Measurements from ENCODE around the gene HSD17B8. TPM values are rescaled to one million over a fixed set of nuclear protein-coding genes. Genes with fewer than 3 reads are reported as not detected.
A peak's percentile ranks its signal among the peaks of the same experiment; 100 is the strongest.
"Not testable (repeated sequence)": the region's sequence is repeated elsewhere in the genome, so short reads cannot be mapped to it uniquely, and the experiment has no call there.

The HSD17B8 gene
- polyA plus RNA-seq, 5 donors: 20.8 to 26.5 (median 21.7) TPM

DNA sequence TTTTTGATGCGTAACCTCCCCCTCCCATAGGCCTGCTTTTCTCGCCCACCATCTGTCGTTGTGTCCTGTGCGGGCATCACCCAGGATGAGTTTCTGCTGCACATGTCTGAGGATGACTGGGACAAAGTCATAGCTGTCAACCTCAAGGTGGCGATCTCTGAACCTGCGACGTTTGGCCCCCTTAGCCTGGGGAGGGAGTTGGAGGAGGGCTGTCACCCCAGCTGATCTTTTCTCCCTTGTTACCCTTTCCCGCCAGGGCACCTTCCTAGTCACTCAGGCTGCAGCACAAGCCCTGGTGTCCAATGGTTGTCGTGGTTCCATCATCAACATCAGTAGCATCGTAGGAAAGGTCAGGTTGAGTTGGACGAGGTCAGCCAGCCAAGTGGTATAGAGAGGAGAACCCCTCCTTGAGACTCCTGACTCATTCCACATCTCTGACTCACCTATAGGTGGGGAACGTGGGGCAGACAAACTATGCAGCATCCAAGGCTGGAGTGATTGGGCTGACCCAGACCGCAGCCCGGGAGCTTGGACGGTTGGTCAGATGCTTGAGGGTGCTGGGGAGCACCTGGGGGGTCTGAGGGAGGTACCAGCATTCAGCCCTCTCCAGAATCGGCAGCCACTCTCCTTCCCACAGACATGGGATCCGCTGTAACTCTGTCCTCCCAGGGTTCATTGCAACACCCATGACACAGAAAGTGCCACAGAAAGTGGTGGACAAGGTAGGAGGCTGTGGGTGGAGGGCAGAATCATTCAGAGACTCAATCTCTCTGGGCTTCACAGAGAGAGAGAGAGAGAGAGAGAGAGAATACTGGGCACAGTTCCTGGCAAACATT, 954 bp downstream of the HSD17B8 start:
- DNase-seq: no peak

DNA sequence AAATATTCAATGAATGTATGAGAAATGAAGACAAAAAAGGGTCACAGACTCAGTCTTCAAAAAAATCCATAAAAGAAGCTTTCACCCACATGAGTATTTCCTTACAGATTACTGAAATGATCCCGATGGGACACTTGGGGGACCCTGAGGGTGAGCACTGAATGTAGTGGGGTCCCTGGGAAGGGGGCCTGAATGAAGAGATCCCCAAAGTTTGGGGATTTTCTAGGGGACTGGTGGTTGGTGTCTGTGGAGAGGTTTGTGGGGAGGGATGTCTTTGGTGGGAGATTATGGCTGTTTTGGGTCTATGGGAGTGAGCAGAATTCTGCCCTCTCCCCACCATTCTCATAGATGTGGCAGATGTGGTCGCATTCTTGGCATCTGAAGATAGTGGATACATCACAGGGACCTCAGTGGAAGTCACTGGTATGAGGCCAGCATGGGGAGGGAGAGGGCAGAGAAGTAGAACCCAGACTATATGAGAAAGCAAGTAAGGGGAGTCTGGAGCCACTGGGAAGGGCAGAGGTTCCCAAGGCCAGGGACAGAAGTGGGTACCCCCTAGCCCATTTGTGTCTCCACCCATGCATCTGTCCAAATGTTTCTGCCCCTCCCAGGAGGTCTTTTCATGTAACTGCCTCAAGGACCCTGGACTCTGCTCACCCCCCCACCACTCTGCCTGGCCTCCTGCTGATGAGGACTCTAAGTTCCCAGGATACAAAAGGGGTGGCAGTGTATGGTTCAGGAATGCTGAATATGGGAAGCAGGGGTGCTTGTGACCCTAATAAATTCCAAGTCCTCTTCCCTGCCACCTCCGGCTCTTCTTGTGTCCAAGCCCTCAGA, 1.8 kb downstream of the HSD17B8 start:
- DNase-seq: no peak

DNA sequence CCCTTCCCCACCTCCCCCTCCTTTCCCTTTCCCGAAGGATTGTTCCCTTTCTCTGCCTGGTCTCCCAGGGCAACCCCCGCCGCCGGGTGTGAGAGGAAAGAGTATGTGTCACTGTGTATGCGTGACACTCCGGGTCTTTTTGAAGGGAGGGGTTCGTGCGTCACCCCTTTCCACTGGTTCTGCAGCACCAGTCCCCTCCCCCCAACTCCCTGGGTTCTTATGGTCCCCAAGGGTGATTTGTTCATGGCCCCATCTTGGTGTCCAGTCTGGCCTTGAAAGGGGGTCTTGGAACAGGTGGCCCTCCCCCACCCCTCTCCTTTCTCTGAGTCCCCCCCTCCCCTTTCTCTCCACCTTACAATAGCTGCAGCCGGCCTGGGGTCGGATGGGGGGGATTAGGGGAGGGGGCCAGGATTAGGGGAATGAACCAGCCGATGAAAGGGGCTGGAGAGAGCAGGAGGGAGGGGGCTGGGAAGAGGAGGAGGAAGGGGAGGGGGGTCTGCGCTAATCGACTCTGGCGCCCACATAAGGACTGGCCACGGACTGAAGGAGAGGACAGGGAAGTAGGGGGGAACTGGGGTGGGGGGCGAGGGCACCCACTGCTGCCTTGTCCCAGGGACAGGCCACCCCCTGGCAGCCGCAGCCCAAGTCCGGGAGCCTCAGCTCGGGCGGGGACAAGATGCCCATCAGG, 2.6 kb downstream of the HSD17B8 start:
- peak in 1 of 2 donors; percentile 21 for DNase-seq

- DNase-seq: peak; percentile 64
Measured at GRCh38 chr6:33207552-33208090, 3.2 kb downstream of the HSD17B8 start.

DNA sequence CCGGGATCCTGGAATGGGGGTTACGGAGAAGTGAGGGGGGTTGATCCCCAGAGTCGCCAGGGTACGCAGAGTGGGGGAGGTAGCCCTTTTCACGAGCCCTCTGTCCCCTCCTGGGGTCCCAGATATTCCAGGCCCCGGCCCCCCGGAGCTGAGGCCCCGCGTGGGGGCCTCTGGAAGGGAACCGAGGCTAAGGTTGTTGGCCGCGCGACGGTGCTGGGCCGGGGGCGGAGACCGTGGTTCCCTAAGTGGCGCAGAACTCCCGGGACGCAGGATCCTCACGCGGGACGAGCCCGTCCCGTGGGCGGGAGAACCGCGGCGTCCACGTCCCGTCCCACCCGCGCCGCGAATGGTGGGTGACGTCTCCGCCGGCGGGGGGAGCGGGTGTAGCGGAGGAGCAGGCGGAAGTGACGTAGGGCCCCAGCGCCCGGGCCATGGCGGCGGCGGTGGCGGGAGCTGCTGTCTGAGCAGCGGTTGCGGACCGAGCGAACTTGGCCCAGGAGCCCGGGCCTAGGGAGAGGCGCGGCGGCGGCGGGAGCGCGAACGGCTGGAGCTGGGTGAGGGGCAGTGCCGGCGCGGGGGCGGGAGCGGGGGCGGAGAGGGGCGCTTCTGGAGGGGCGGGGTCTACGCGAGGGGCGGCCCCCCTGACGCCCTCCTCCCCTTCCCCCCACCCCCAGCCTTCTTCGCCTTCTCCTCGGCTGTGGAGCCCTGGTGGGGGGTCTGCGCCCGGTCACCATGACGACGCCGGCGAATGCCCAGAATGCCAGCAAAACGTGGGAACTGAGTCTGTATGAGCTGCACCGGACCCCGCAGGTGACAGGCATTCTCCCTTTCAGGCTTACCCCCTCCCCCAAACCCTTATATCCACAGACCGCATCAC, 3.9 kb downstream of the HSD17B8 start, which contains the start of gene RING1:
TSS of gene RING1 (plus strand) at position 410 of the 877 bp plus-strand sequence. CDS start at position 733, 323 bp downstream.
- DNase-seq: peak; percentile 86 to 88

DNA sequence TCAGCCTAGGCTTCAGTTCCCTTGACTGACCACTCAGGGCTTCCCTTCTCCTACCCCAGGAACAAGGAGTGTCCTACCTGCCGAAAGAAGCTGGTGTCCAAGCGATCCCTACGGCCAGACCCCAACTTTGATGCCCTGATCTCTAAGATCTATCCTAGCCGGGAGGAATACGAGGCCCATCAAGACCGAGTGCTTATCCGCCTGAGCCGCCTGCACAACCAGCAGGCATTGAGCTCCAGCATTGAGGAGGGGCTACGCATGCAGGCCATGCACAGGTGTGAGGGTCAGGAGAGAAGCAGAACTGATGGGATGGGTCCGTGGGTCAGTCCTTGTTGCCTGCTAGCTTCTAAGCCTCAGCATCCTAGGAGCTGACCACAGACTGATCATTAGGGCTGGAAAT, 5.4 kb downstream of the HSD17B8 start:
- no peak for DNase-seq

- DNase-seq: no peak
Measured at GRCh38 chr6:33211136-33211535, 6.7 kb downstream of the HSD17B8 start.

DNA sequence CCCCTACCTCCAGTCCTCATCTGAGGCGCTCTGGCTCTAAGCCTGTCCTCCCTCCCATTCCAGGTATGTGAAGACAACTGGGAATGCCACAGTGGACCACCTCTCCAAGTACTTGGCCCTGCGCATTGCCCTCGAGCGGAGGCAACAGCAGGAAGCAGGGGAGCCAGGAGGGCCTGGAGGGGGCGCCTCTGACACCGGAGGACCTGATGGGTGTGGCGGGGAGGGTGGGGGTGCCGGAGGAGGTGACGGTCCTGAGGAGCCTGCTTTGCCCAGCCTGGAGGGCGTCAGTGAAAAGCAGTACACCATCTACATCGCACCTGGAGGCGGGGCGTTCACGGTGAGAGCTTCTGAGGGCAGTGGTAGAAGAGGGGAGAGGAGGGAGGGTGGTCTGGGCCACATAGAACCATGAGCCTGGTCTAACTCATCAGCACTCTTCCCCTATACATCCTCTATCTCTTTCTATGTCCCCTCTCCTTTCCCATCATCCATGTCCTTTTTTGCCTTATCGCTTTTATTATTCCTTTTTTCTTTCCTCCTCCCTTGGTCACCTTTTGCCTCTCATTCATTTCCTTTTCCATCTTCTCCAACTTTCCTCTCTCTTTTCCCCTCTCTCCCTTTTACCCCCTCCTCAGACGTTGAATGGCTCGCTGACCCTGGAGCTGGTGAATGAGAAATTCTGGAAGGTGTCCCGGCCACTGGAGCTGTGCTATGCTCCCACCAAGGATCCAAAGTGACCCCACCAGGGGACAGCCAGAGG, 7.4 kb downstream of the HSD17B8 start:
- DNase-seq: no peak

- no peak for DNase-seq
Measured at GRCh38 chr6:33212857-33213165, 8.4 kb downstream of the HSD17B8 start.

DNA sequence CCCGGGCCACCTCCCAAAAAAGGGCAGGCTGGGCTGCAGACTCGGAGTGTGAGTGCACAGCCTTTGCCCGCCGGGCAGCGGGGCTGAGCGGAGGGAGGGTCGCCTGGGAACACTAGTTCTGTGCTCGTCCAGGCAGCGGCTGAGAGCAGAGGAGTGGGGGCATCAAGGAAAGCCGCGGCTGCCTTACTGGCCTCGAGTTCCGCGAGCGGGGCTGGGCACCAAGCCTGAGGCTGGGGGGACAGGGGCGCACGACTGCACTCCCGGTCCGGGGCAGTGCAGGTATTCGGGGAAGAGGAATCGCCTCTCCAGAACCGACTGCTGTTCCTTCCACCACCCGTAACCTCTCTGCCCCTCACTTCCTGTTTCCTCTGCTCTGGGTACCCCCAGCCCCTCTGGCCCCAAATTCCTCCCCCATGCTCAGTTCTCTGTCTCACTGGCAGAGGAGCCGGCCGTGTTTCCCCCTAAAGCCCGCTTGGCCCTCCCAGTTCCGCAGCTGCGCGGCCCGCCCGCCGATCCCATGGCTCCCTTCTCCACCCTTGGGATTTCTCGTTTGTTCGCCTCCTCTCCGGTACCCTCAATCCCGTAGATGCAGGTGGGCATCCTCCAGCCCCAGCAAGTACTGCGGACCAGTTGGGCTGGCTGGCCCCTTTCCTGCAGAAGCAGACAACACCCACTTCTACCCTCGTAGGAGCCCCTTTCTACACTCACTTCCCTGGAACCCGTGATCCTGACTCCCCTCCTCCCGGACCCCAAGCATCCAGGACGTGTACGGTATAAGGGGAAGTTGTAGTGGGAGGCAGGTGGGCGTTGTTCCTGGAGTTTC, 8.9 kb downstream of the HSD17B8 start:
- peak in 1 of 2 donors; percentile 34 for DNase-seq

DNA sequence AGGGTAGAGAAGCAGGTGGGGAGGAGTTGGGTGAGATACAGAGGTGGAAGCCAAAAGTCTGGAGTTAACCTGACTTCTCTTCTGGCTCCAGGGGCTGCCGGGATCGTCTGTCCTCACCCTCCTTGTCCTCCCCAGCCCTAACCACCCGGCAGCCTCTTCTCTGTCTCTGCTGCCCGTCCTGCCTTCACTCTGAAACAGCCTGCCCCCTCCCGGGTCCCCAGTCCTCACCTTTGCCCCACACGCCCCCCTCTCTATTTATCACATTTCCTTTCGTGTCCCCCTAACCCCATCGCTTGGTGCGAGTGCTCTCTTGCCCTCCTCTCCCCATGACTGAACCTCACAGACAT, 9.5 kb downstream of the HSD17B8 start:
- DNase-seq: no peak

DNA sequence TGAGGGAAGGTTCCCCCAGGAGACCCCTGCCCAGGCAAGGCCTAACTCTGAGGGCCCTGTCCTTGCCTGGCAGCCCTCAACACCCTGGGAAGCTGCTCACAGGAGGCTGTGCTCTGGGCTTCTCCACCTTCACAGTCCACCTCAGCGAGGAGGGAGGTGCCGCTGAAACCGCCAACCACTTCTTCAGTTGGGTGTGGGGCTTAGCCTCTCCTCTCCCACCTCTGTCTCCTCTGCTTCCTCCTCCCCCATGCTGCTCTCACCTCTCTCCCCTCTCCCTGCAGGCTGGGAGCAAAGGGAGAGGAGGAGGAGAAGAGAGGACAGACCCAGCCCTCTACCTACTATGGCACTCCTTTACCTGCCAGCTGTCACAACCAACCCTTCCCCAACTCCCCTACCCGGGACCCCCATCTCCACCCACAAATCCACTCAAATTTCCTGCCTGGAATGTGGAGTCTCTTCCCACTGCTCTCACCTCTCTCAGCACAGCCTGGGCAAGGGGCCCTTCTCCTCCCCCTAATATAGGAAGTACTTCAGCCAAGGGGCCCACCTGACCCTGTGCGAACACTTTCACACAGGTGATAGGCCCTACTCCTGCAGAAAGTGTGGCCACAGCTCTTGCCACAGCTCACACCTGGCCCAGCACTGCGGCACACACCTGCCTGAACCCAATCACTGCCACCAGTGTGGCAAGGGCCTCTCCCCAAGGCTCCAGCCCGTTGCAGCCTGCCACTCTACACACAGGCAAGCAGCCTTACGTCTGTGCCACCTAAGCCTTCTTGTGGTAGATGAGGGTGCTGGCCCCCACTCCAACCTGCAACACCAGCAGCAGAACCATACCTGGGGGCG, 11.0 kb downstream of the HSD17B8 start:
- peak in 1 of 2 donors; percentile 28 for DNase-seq

DNA sequence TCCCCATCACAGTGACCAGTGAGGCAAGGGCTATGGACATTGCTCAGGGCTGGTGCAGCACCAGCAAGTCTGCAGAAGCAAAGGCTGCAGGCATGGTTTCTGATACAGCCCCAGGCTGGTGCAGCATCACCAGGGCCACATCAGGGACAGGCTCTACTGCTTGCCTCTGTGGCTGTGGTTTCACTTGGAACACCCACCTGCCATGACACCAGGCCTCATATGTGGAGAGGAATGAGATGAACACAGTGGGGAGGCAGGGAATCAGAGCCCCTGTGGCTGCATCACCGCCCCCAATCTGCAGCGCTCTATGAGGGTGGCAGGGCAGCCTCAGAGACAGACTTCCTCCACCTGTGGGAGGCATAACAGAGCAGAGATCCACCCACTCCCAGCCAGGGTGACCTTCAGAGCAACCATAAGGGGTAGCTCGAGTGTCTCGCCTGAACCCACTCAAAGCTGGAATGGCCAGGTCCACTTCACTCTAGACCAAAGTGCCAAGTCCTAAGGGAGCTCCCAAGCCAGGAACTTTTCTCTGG, 11.7 kb downstream of the HSD17B8 start:
- no peak for DNase-seq

GRCh38 chr6:33217246-33217645, 12.8 kb downstream of the HSD17B8 start:
- no peak for DNase-seq

DNA sequence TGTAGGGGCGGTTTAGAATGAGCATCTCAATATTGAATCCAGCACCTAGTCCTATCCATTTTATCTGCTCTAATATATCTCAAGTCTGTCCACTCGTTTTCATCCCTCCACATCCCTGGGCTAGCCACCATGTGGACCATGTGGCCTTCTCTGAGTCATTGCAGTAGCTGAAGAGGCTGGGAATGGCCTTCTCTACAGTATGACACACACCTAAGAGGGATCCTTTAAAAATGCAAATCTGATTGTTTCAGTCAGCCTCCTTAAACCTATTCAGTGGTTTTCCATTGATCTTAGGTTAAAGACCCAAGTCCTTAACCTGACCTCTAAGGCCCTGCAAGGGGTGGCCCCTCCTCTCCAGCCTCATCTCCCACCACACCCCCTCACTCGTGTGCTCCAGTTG, 13.2 kb downstream of the HSD17B8 start:
- no peak for DNase-seq

DNA sequence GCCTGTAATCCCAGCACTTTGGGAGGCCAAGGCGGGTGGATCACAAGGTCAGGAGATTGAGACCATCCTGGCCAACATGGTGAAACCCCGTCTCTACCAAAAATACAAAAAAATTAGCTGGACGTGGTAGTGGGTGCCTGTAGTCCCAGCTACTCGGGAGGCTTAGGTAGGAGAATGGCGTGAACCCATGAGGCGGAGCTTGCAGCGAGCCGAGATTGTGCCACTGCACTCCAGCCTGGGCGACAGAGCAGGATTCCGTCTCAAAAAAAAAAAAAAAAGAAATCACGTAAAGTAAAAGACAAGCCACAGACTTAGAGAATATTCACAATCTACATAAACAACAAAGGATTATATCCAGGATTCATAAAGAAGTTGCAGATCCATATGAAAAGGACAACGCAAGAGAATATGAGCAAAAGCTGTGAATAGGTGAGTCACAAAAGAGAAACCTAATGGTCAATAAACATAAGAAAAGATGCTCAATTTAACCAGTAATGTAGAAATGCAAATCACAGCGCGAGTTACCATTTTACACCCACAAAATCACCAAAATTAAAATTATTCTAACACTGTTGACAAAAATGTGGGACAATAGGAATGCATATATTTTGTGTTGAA, 22.2 kb downstream of the HSD17B8 start:
- DNase-seq: not testable (repeated sequence)

GRCh38 chr6:33235221-33235634, 30.8 kb downstream of the HSD17B8 start:
- peak in 1 of 2 donors; percentile 19 for DNase-seq

GRCh38 chr6:33236328-33236727, 31.9 kb downstream of the HSD17B8 start:
- no peak for DNase-seq

Data from right lung (tissue), 5 donors.